Suppressor macrophage treated with lipopolysaccharide for 4 hours (primary cell): ENCODE data around the gene C3orf20.
A peak's percentile ranks its signal among the peaks of the same experiment; 100 is the strongest.
"Not testable (repeated sequence)": the region's sequence is repeated elsewhere in the genome, so short reads cannot be mapped to it uniquely, and the experiment has no call there.

Source experiments
- DNase-seq: peaks from one replicate; pipeline ENCODE4 v3.0.0-alpha.2; 2020

Gene C3orf20

GRCh38 chr3:14651440-14652251 is 23.3 kb upstream of the C3orf20 start, which contains the start of gene CCDC174:
TSS of gene CCDC174 (plus strand) at chr3:14651762. CDS start at chr3:14651837, 75 bp downstream.
- peak; percentile 99 for DNase-seq

DNA sequence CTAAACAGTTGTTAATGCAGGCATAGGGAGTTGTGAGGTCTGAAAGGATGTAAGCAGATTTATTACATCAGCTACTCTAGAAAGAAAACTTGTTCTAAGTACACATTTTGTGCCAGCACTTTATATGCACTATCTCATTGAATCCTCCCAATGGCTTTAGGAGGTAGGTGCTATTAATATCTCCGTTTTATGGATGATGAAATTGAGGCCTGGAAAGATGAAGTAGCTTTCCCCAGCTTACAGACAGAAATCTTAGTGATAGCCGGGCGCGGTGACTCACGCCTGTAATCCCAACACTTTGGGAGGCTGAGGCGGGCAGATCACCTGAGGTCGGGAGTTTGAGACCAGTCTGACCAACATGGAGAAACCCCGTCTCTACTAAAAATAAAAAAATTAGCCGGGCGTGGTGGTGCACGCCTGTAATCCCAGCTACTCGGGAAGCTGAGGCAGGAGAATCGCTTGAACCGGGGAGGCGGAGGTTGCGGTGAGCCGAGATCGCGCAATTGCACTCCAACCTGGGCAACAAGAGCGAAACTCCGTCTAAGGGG is 22.5 kb upstream of the C3orf20 start:
- not testable (repeated sequence) for DNase-seq

DNA sequence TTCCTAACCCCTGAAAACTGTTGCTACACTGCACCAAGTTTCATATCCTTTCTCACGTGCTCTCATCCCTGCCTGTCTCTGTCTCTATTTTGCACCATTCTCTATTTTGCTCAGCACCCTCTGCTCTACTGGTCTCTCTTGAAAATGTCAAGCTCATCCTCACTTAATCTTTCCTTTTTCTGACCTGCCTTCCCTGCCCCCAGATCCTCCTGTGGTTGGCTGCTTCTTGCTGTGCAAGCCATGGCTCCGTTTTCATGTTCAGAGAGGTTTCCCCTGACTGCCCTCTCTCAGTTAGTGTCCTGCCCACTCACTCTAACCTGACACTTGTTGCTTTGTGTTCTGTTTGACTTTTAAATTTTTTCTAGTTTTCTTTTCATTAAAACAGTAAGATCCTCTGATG is 17.4 kb upstream of the C3orf20 start:
- no peak for DNase-seq

- no peak for DNase-seq
These were observed 16.0 kb upstream of the C3orf20 start for GRCh38 chr3:14658978-14659377.

DNA sequence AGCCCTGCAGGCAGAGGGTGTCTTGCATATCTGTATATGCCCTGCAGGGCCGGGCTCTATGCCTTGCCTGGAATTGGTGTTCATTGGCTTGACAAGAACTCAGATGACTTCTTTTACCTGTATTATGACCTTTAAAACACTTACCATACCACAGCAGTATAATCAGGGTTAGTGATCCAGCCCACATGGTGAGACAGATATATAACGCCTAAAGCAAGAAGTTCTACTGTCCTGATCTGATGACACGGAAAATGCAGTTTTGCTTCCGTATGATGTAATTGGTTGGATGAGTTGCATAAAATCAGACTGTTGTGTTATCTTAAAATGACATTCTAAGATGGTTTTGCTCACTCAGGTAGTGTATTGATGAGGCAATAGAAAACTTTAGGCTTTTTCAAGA is 14.0 kb upstream of the C3orf20 start:
- DNase-seq, result no peak

GRCh38 chr3:14663396-14664135 is 11.4 kb upstream of the C3orf20 start:
- no peak for DNase-seq

DNA sequence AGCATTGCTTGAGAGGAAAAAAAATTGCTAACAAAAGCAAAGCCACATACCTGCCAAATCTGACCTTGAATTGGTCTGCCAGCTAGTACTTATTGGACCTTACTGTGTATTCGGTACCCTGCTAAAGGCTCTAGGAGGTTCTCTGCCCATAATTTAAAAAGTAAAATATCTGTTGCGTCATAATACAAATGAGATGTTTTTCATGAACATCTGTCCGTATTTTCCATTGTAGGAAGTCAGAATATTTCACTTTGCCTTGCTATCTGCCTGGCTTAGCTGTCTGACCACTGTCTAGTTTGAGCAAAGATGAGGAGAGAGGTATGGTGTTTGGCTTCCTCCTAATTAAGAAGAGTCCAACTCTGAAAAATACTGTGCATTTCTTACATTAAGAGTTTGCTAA is 10.8 kb upstream of the C3orf20 start:
- DNase-seq, result no peak

DNA sequence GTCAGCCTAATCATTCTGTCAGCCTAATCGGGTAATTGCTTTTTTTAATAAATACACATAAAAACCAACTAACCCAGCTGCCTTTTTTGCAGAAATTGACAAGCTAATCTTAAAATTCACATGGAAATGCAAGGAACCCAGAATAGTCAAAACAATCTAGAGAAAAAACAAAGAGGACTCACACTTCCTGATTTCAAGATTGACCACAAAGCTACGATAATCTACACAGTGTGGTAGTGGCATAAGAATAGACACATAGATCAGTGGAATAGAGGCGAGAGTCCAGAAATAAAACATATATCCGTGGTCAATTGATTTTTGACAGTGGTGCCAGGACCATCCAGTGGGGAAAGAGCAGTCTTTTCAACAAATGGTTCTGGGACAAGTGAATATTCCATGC is 2.4 kb upstream of the C3orf20 start:
- no peak for DNase-seq

- no peak for DNase-seq
These were observed 1.9 kb downstream of the C3orf20 start for GRCh38 chr3:14676881-14677280.

GRCh38 chr3:14678015-14678503 is 3.1 kb downstream of the C3orf20 start:
- no peak for DNase-seq

GRCh38 chr3:14680115-14680514 is 5.2 kb downstream of the C3orf20 start:
- no peak for DNase-seq

GRCh38 chr3:14680716-14681115 is 5.8 kb downstream of the C3orf20 start:
- no peak for DNase-seq

DNA sequence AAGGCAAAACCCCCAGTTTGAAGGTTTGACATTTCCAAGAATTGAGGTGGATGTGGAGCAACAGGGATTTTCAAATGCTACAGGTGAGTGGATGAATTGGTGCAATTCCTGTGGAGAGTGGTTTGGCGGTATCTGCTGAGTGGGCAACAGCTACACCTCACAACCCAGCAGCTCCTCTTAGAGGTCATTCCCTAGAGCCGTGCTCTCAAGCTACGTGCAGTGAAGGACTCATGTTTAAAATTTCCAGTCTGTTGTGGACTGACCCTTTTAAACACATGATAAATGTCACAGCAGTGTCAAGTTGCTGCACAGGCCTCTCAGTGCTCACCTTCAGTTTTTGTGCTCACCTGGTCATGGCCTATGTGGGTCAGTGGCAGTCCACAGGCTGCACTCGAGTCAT is 9.5 kb downstream of the C3orf20 start:
- DNase-seq, result no peak

- peak; percentile 13 for DNase-seq
These were observed 10.2 kb downstream of the C3orf20 start for GRCh38 chr3:14685179-14685578.

- no peak for DNase-seq
These were observed 12.4 kb downstream of the C3orf20 start for GRCh38 chr3:14687360-14687759.

- no peak for DNase-seq
These were observed 13.6 kb downstream of the C3orf20 start for GRCh38 chr3:14688525-14688924.

DNA sequence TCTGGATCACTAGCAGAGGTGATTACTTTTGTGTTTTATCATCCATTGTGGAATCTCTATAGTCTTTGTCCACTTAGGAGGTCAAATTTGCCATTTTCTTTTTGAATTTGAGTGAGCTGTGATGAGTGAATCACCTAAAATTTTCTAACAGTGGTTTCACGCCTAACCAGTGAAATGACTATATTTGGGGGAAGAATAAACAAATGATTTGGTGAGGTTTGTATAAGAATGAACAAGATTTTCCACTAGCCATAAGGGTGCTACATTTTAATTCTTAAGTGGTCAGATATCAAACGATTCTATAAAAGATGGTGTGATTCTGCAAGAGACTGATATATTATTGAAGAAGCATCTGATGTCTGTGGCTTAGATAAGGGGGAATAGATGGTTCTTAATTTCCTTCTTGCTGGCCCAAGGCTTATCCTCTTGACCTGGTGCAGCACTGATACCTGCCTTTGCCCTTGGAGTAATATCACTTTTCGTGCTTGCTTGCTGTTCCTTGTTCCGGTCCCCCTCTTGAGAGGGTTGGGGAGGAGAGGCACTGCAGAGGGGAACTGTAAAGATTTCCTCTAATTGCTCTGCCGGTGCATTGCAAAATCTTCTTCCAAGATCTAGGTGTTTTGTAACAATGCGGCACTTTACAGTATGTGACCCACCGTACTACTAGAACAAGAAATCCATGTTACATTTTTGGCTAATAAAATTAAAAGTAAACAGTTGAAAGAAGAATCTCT is 14.5 kb downstream of the C3orf20 start:
- no peak for DNase-seq

GRCh38 chr3:14691239-14691638 is 16.3 kb downstream of the C3orf20 start:
- peak; percentile 85 for DNase-seq

GRCh38 chr3:14691719-14692118 is 16.8 kb downstream of the C3orf20 start:
- DNase-seq, result no peak

- no peak for DNase-seq
These were observed 23.8 kb downstream of the C3orf20 start for GRCh38 chr3:14698601-14699244.

DNA sequence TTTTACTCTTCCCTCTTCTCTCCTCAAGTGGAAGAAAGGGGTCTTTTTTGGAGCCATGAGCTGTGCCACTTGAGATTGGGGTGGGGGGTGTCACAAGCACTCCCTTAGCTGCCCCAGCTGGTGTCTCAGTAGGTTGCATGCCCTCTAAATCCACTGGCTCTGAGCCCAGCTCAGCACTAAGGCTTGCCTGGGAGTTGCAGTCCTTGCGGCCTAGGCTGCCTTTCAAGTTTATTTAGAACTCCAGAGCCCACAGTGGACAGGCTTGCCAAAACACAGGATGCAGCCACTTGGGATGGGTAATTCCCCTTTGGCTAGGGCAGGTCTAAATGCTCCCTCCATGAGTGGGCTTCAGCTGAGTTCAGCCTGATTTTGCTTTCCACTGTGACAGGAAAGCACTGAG is 24.7 kb downstream of the C3orf20 start:
- no peak for DNase-seq

DNA sequence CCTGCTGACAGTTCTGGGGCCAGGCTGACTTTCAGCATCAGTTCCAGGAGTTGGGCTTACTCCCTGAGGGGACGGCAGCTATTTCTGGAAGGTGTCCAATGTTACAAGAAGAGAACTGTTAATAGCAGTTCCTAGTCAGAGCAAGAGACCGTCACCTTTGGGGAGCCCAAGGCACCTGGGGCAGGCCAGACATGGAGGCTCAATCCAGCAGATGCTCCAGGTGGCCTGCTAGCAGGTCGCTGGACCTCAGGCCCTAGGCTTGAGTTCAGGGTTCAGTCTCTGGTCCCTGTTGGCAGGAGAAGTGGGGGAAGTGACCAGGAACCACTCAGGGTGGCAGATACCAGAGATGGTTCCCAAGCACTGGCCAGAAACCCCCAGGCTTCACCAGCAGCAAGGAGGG is 25.9 kb downstream of the C3orf20 start:
- no peak for DNase-seq

- no peak for DNase-seq
These were observed 26.7 kb downstream of the C3orf20 start for GRCh38 chr3:14701676-14702075.
